Endothelial cell of umbilical vein (primary cell): ENCODE measurements around the gene TPCN2.

Experiments used
- CTCF ChIP-seq, 2 donors: IDR thresholded peaks; 1 replicate in 1 of 2; 2 replicates in 1 of 2; pipeline ENCODE4 v1.5.1; 2011; ENCODE audit warnings: low read length in 2 of 2, mild to moderate bottlenecking in 2 of 2, moderate library complexity in 2 of 2, control low read depth in 1 of 2, inconsistent platforms in 1 of 2, low read depth in 1 of 2; ENCODE audit not compliant: insufficient read depth in 1 of 2; ENCODE audit errors: extremely low read depth in 1 of 2
- FOS ChIP-seq: IDR thresholded peaks from 2 replicates; pipeline ENCODE4 v1.6.1; 2011; ENCODE audit warnings: mild to moderate bottlenecking, low read length, moderate library complexity, borderline replicate concordance; ENCODE audit not compliant: insufficient read depth
- JUN ChIP-seq: IDR thresholded peaks from 2 replicates; pipeline ENCODE4 v1.6.1; 2011; ENCODE audit warnings: borderline replicate concordance, low read depth; ENCODE audit not compliant: insufficient read length, insufficient read depth
- MYC ChIP-seq: IDR thresholded peaks from one replicate; pipeline ENCODE4 v1.6.1; 2011; ENCODE audit warnings: mild to moderate bottlenecking, low read depth, low read length
- POLR2AphosphoS5 ChIP-seq: IDR thresholded peaks from 2 replicates; pipeline ENCODE4 v1.6.1; 2012; ENCODE audit warnings: low read depth, mild to moderate bottlenecking, control low read depth, low read length, moderate library complexity; ENCODE audit not compliant: insufficient read depth

- TF ChIP-seq CTCF (IDR thresholded peaks at IDR 0.05; ENCODE audit: extremely low read depth in 1 of 2, insufficient read depth in 1 of 2, low read depth in 1 of 2, low read length in 2 of 2) (no peak), MYC (no peak), FOS (no peak), POLR2AphosphoS5 (no peak), JUN (no peak)
These were observed 44.8 kb upstream of the TPCN2 start for GRCh38 chr11:69003866-69004367.
